ENCODE measurements around the gene VTI1A. TPM values are rescaled to one million over a fixed set of nuclear protein-coding genes. Genes with fewer than 3 reads are reported as not detected.

Gene VTI1A
- total and polyA plus RNA-seq, 4 donors = 5.5 to 26.9 (median 13.1) TPM

DNA sequence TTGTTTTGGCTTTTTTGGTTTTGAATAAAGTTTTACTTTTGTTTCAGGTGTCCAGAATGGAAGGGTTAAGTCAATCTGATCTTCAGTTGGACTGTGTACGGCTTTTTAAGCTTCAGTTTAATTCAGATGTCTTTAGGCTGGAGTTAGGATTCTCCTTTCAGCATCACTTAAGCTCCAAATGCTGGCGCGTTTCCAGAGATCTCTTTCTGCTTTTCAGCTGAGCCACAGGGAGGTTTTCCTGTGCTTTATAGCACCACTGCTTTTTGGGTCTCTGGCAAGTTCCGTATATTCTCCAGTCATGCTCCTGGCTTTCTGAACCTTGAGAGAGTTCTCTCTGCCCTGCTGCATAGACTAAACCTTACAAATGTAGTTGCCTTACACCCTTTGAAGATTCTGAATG, 60.0 kb downstream of the VTI1A start:
- no peaks in the 10 kb centered on the region for H3K27me3 ChIP-seq (ENCODE audit: control insufficient read depth in 4 of 4, insufficient read depth in 4 of 4, low read length in 3 of 4)
- WGBS = 67% methylated on average over 4 of the region's 4 CpGs
- H3K4me3 ChIP-seq (ENCODE audit: low read depth in 1 of 3, low read length in 3 of 3) = no peak overlapping the region
- TF ChIP-seq, protein P1, sequence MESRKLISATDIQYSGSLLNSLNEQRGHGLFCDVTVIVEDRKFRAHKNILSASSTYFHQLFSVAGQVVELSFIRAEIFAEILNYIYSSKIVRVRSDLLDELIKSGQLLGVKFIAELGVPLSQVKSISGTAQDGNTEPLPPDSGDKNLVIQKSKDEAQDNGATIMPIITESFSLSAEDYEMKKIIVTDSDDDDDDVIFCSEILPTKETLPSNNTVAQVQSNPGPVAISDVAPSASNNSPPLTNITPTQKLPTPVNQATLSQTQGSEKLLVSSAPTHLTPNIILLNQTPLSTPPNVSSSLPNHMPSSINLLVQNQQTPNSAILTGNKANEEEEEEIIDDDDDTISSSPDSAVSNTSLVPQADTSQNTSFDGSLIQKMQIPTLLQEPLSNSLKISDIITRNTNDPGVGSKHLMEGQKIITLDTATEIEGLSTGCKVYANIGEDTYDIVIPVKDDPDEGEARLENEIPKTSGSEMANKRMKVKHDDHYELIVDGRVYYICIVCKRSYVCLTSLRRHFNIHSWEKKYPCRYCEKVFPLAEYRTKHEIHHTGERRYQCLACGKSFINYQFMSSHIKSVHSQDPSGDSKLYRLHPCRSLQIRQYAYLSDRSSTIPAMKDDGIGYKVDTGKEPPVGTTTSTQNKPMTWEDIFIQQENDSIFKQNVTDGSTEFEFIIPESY (IDR thresholded peaks at IDR 0.05) = no peak
- TF ChIP-seq TAF1 (conservative IDR thresholded peaks at IDR 0.05) (no peak), GABPA (IDR thresholded peaks at IDR 0.05 in 1 of 2, conservative IDR thresholded peaks at IDR 0.05 in 1 of 2) (no peak), NR2F2 (IDR thresholded peaks at IDR 0.05) (no peak), RAD21 (IDR thresholded peaks at IDR 0.05) (no peak), FOXA1 (IDR thresholded peaks at IDR 0.05) (no peak), YY1 (IDR thresholded peaks at IDR 0.05) (no peak)
- TF ChIP-seq, protein P2, sequence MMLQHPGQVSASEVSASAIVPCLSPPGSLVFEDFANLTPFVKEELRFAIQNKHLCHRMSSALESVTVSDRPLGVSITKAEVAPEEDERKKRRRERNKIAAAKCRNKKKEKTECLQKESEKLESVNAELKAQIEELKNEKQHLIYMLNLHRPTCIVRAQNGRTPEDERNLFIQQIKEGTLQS (IDR thresholded peaks at IDR 0.05) = no peak
- TF ChIP-seq, protein P3, sequence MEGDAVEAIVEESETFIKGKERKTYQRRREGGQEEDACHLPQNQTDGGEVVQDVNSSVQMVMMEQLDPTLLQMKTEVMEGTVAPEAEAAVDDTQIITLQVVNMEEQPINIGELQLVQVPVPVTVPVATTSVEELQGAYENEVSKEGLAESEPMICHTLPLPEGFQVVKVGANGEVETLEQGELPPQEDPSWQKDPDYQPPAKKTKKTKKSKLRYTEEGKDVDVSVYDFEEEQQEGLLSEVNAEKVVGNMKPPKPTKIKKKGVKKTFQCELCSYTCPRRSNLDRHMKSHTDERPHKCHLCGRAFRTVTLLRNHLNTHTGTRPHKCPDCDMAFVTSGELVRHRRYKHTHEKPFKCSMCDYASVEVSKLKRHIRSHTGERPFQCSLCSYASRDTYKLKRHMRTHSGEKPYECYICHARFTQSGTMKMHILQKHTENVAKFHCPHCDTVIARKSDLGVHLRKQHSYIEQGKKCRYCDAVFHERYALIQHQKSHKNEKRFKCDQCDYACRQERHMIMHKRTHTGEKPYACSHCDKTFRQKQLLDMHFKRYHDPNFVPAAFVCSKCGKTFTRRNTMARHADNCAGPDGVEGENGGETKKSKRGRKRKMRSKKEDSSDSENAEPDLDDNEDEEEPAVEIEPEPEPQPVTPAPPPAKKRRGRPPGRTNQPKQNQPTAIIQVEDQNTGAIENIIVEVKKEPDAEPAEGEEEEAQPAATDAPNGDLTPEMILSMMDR (IDR thresholded peaks at IDR 0.05; ENCODE audit: low read depth, low read length, missing input control) = no peak
- no peak overlapping the region for H3K9ac ChIP-seq (ENCODE audit: low read depth in 1 of 2, low read length in 2 of 2)
- no peaks in the 10 kb centered on the region for H3K36me3 ChIP-seq (ENCODE audit: control insufficient read depth in 4 of 4, insufficient read depth in 3 of 4, low read depth in 1 of 4, low read length in 3 of 4)
- peaks cover 1 to 7% (median 5%) of the 10 kb centered on the region in 4 donors for H3K4me1 ChIP-seq (ENCODE audit: control insufficient read depth in 4 of 4, insufficient read depth in 4 of 4, low read length in 3 of 4)
- DNase-seq (ENCODE audit: low spot score) = no peak
- no peak overlapping the region for H3K27ac ChIP-seq (ENCODE audit: low read depth in 1 of 2, low read length in 2 of 2)
- H3K9me3 ChIP-seq (ENCODE audit: control insufficient read depth in 4 of 4, low read length in 3 of 4) = no peaks in the 10 kb centered on the region

DNA sequence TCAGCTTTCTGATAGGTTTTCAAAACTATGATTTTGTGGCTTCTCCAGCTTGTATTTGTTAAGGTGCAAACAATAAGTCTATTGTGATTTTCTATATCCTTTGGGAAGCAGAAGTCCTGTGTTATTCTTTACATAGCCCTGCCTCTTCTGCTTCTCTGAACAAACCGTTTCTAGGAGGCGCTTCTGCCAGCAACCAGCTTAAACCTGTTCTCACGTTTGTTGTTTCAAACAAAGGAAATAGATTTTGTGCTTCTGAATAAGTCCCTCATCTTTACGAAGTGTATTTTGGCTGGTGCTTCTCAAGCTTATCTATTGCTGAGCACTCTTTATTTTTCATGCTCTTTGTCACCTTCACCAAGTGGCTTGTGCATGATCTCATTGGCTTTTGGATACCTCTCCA, 61.0 kb downstream of the VTI1A start:
- Histone ChIP-seq H3K36me3 (ENCODE audit: control insufficient read depth in 4 of 4, insufficient read depth in 3 of 4, low read depth in 1 of 4, low read length in 3 of 4) (no peaks in the 10 kb centered on the region), H3K27me3 (ENCODE audit: control insufficient read depth in 4 of 4, insufficient read depth in 4 of 4, low read length in 3 of 4) (no peaks in the 10 kb centered on the region), H3K27ac (ENCODE audit: low read depth in 1 of 2, low read length in 2 of 2) (no peak overlapping the region), H3K4me3 (ENCODE audit: low read depth in 1 of 3, low read length in 3 of 3) (no peak overlapping the region), H3K4me1 (ENCODE audit: control insufficient read depth in 4 of 4, insufficient read depth in 4 of 4, low read length in 3 of 4) (peaks cover 1 to 7% (median 5%) of the 10 kb centered on the region in 4 donors), H3K9me3 (ENCODE audit: control insufficient read depth in 4 of 4, low read length in 3 of 4) (no peaks in the 10 kb centered on the region), H3K9ac (ENCODE audit: low read depth in 1 of 2, low read length in 2 of 2) (no peak overlapping the region)
- DNase-seq (ENCODE audit: low spot score) = no peak
- WGBS = 79% methylated on average over 4 of the region's 4 CpGs
- TF ChIP-seq RAD21 (IDR thresholded peaks at IDR 0.05) = no peak
- TF ChIP-seq TAF1 (conservative IDR thresholded peaks at IDR 0.05) = no peak
- TF ChIP-seq FOXA2 (IDR thresholded peaks at IDR 0.05) = no peak
- no peak for TF ChIP-seq JUND (IDR thresholded peaks at IDR 0.05)
- TF ChIP-seq, protein P3 (IDR thresholded peaks at IDR 0.05; ENCODE audit: low read depth, low read length, missing input control) = no peak
- TF ChIP-seq, protein P2 (IDR thresholded peaks at IDR 0.05) = no peak
- TF ChIP-seq YY1 (IDR thresholded peaks at IDR 0.05) = no peak
- no peak for TF ChIP-seq NR2F2 (IDR thresholded peaks at IDR 0.05)
- TF ChIP-seq, protein P4, sequence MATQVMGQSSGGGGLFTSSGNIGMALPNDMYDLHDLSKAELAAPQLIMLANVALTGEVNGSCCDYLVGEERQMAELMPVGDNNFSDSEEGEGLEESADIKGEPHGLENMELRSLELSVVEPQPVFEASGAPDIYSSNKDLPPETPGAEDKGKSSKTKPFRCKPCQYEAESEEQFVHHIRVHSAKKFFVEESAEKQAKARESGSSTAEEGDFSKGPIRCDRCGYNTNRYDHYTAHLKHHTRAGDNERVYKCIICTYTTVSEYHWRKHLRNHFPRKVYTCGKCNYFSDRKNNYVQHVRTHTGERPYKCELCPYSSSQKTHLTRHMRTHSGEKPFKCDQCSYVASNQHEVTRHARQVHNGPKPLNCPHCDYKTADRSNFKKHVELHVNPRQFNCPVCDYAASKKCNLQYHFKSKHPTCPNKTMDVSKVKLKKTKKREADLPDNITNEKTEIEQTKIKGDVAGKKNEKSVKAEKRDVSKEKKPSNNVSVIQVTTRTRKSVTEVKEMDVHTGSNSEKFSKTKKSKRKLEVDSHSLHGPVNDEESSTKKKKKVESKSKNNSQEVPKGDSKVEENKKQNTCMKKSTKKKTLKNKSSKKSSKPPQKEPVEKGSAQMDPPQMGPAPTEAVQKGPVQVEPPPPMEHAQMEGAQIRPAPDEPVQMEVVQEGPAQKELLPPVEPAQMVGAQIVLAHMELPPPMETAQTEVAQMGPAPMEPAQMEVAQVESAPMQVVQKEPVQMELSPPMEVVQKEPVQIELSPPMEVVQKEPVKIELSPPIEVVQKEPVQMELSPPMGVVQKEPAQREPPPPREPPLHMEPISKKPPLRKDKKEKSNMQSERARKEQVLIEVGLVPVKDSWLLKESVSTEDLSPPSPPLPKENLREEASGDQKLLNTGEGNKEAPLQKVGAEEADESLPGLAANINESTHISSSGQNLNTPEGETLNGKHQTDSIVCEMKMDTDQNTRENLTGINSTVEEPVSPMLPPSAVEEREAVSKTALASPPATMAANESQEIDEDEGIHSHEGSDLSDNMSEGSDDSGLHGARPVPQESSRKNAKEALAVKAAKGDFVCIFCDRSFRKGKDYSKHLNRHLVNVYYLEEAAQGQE (IDR thresholded peaks at IDR 0.05) = no peak
- TF ChIP-seq, protein P1 (IDR thresholded peaks at IDR 0.05) = no peak
- TF ChIP-seq, protein P5, sequence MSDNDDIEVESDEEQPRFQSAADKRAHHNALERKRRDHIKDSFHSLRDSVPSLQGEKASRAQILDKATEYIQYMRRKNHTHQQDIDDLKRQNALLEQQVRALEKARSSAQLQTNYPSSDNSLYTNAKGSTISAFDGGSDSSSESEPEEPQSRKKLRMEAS (IDR thresholded peaks at IDR 0.05) = no peak
- no peak for TF ChIP-seq HNF4G (IDR thresholded peaks at IDR 0.05)
- TF ChIP-seq FOXA1 (IDR thresholded peaks at IDR 0.05) = no peak
- TF ChIP-seq HNF4A (conservative IDR thresholded peaks at IDR 0.05) = no peak
- TF ChIP-seq SP1 (IDR thresholded peaks at IDR 0.05) = no peak
- no peak for TF ChIP-seq GABPA (IDR thresholded peaks at IDR 0.05 in 1 of 2, conservative IDR thresholded peaks at IDR 0.05 in 1 of 2)
- no peak for TF ChIP-seq EGR1 (IDR thresholded peaks at IDR 0.05; ENCODE audit: low read depth in 2 of 2)
- no peak for TF ChIP-seq RXRA (IDR thresholded peaks at IDR 0.05)

Data from liver (tissue), 9 donors.